Neuronal stem cell (in vitro differentiated cells): ENCODE data around the gene CHRNA3.

Experiments
- DNase-seq: peaks from one replicate; pipeline ENCODE4 v3.0.0-alpha.2; 2013; ENCODE audit warnings: low spot score
- H2AFZ ChIP-seq: one replicate; pipeline ENCODE4 v1.6.1; 2013; ENCODE audit warnings: mild to moderate bottlenecking, low read length, inconsistent platforms
- H2AK5ac ChIP-seq: 2 replicates; pipeline ENCODE4 v1.6.1; 2013; ENCODE audit warnings: low read depth, mild to moderate bottlenecking, inconsistent platforms, low read length, moderate library complexity, mixed read lengths
- H2BK120ac ChIP-seq: 2 replicates; pipeline ENCODE4 v1.6.1; 2013; ENCODE audit warnings: low read depth, mild to moderate bottlenecking, inconsistent platforms, low read length, moderate library complexity, mixed read lengths
- H2BK12ac ChIP-seq: one replicate; pipeline ENCODE4 v1.6.1; 2013; ENCODE audit warnings: low read length, inconsistent platforms
- H2BK15ac ChIP-seq: 2 replicates; pipeline ENCODE4 v1.6.1; 2013; ENCODE audit warnings: mild to moderate bottlenecking, low read length, inconsistent platforms, mixed read lengths
- H2BK5ac ChIP-seq: one replicate; pipeline ENCODE4 v1.6.1; 2013; ENCODE audit warnings: inconsistent platforms, mild to moderate bottlenecking, low read length, moderate library complexity
- H3K14ac ChIP-seq: one replicate; pipeline ENCODE4 v1.6.1; 2013; ENCODE audit warnings: low read length, inconsistent platforms
- H3K18ac ChIP-seq: 2 replicates; pipeline ENCODE4 v1.6.1; 2013; ENCODE audit warnings: low read length, inconsistent platforms
- H3K23ac ChIP-seq: 2 replicates; pipeline ENCODE4 v1.6.1; 2013; ENCODE audit warnings: low read depth, mild to moderate bottlenecking, mixed read lengths, low read length, inconsistent platforms; ENCODE audit not compliant: poor library complexity
- H3K27ac ChIP-seq: replicated peaks from 3 replicates; pipeline ENCODE4 v1.5.1; 2013; ENCODE audit warnings: low read length, inconsistent platforms
- H3K27me3 ChIP-seq, 3 experiments: 2 replicates each; pipeline ENCODE4 v1.6.1; 2013; ENCODE audit warnings: low read length in 3 of 3, mild to moderate bottlenecking in 2 of 3, inconsistent platforms in 1 of 3, low read depth in 1 of 3, mixed read lengths in 1 of 3, moderate library complexity in 1 of 3; ENCODE audit not compliant: control insufficient read depth in 3 of 3, insufficient read depth in 3 of 3
- H3K36me3 ChIP-seq, 2 donors: replicated peaks in 1 of 2; 2 replicates each; pipeline ENCODE4 v1.6.1; 2013; ENCODE audit warnings: low read length in 2 of 2; ENCODE audit not compliant: control insufficient read depth in 2 of 2, insufficient read depth in 2 of 2
- H3K4ac ChIP-seq: 2 replicates; pipeline ENCODE4 v1.6.1; 2013; ENCODE audit warnings: inconsistent platforms, mild to moderate bottlenecking, low read length, moderate library complexity
- H3K4me1 ChIP-seq, 2 donors: 1 replicate in 1 of 2; 2 replicates in 1 of 2; pipeline ENCODE4 v1.6.1; 2013; ENCODE audit warnings: low read length in 2 of 2, low read depth in 1 of 2; ENCODE audit not compliant: control insufficient read depth in 2 of 2, insufficient read depth in 1 of 2
- H3K4me2 ChIP-seq: one replicate; pipeline ENCODE4 v1.6.1; 2013; ENCODE audit warnings: mild to moderate bottlenecking, low read length, inconsistent platforms; ENCODE audit not compliant: insufficient read depth, poor library complexity, severe bottlenecking
- H3K4me3 ChIP-seq, 2 donors: 2 replicates each; pipeline ENCODE4 v1.5.1; 2013; ENCODE audit warnings: low read length in 2 of 2, mild to moderate bottlenecking in 2 of 2, inconsistent platforms in 1 of 2, moderate library complexity in 1 of 2
- H3K79me1 ChIP-seq: one replicate; pipeline ENCODE4 v1.6.1; 2013; ENCODE audit warnings: low read depth, mild to moderate bottlenecking, inconsistent platforms, low read length, moderate library complexity
- H3K9ac ChIP-seq: one replicate; pipeline ENCODE4 v1.6.1; 2013; ENCODE audit warnings: mild to moderate bottlenecking, low read depth, low read length, inconsistent platforms; ENCODE audit not compliant: poor library complexity
- H3K9me3 ChIP-seq, 2 donors: replicated peaks in 1 of 2; 2 replicates each; pipeline versions ENCODE3 to v1.6.1; 2013; ENCODE audit warnings: low read length in 2 of 2, mild to moderate bottlenecking in 2 of 2, inconsistent platforms in 1 of 2, low read depth in 1 of 2, mixed read lengths in 1 of 2, moderate library complexity in 1 of 2; ENCODE audit not compliant: control insufficient read depth in 2 of 2, insufficient read depth in 1 of 2
- H4K8ac ChIP-seq: one replicate; pipeline ENCODE4 v1.6.1; 2013; ENCODE audit warnings: low read depth, mild to moderate bottlenecking, inconsistent platforms, low read length, moderate library complexity
- H4K91ac ChIP-seq: one replicate; pipeline ENCODE4 v1.6.1; 2013; ENCODE audit warnings: low read length, low read depth, mild to moderate bottlenecking, inconsistent platforms; ENCODE audit not compliant: poor library complexity
- WGBS, 2 donors: extraction: QIAGEN DNeasy Blood & Tissue Kit; methylation state at CpG; one replicate each; pipeline ENCODE4 v1.1.7; 2013; ENCODE audit warnings: missing lambda C conversion rate in 2 of 2, mixed read lengths in 1 of 2; ENCODE audit not compliant: insufficient read length in 2 of 2, insufficient replicate concordance in 1 of 2; ENCODE audit errors: extremely low coverage in 2 of 2; 5-methylcytosine and 5-hydroxymethylcytosine counted together

Gene CHRNA3

GRCh38 chr15:78620021-78620526, 722 bp downstream of the CHRNA3 start:
- peaks cover 6 to 68% (median 35%) of the 10 kb centered on the region in 3 experiments for H3K27me3 ChIP-seq
- no peak overlapping the region for H2BK5ac ChIP-seq
- no peaks in the 10 kb centered on the region for H3K36me3 ChIP-seq
- H3K9me3 ChIP-seq: no peaks in the 10 kb centered on the region
- peak; percentile 43 for DNase-seq
- no peak overlapping the region for H2BK12ac ChIP-seq
- H3K4ac ChIP-seq: no peak overlapping the region
- H4K8ac ChIP-seq: no peak overlapping the region
- WGBS, 2 donors: no CpG with 5 or more reads among the region's 41 CpGs
- peak overlapping the region; percentile 41 to 83 for H3K4me3 ChIP-seq
- peak overlapping the region; percentile 77 for H3K18ac ChIP-seq
- H3K79me1 ChIP-seq: no peaks in the 10 kb centered on the region
- H2BK15ac ChIP-seq: no peak overlapping the region
- peak overlapping the region; percentile 97 for H2AFZ ChIP-seq
- no peak overlapping the region for H3K27ac ChIP-seq
- H2AK5ac ChIP-seq: no peak overlapping the region
- no peak overlapping the region for H4K91ac ChIP-seq
- peak overlapping the region; percentile 94 for H3K4me2 ChIP-seq
- peaks cover 2 to 5% of the 10 kb centered on the region in 2 donors for H3K4me1 ChIP-seq
- H3K14ac ChIP-seq: no peak overlapping the region
- peak overlapping the region; percentile 80 for H3K9ac ChIP-seq
- H2BK120ac ChIP-seq: no peak overlapping the region
- peak overlapping the region; percentile 69 for H3K23ac ChIP-seq

- peak; percentile 18 for DNase-seq
- whole genome bisulfite sequencing, 2 donors: no CpG with 5 or more reads among the region's 20 CpGs
- no peaks in the 10 kb centered on the region for H3K79me1 ChIP-seq
- no peaks in the 10 kb centered on the region for H3K9me3 ChIP-seq
- no peak overlapping the region for H3K27ac ChIP-seq
- H3K9ac ChIP-seq: no peak overlapping the region
- H3K4me2 ChIP-seq: no peak overlapping the region
- H3K14ac ChIP-seq: no peak overlapping the region
- no peak overlapping the region for H2BK15ac ChIP-seq
- no peak overlapping the region for H4K91ac ChIP-seq
- no peak overlapping the region for H2BK12ac ChIP-seq
- no peak overlapping the region for H2AK5ac ChIP-seq
- H4K8ac ChIP-seq: no peak overlapping the region
- H2BK5ac ChIP-seq: no peak overlapping the region
- H2BK120ac ChIP-seq: no peak overlapping the region
- H3K18ac ChIP-seq: peak overlapping the region; percentile 2
- H3K4ac ChIP-seq: no peak overlapping the region
- H3K4me3 ChIP-seq: peak overlapping the region; percentile 41 to 83
- H2AFZ ChIP-seq: peak overlapping the region; percentile 97
- no peaks in the 10 kb centered on the region for H3K36me3 ChIP-seq
- H3K27me3 ChIP-seq: peaks cover 6 to 67% (median 35%) of the 10 kb centered on the region in 3 experiments
- H3K4me1 ChIP-seq: peaks cover 2 to 5% of the 10 kb centered on the region in 2 donors
- H3K23ac ChIP-seq: no peak overlapping the region
Observed at GRCh38 chr15:78619022-78619950, 1.5 kb downstream of the CHRNA3 start.

- no peak overlapping the region for H2BK15ac ChIP-seq
- H3K4ac ChIP-seq: no peak overlapping the region
- H2AFZ ChIP-seq: no peak overlapping the region
- no peak overlapping the region for H3K4me2 ChIP-seq
- H3K4me1 ChIP-seq: peaks cover 2 to 5% of the 10 kb centered on the region in 2 donors
- peaks cover 6 to 60% (median 35%) of the 10 kb centered on the region in 3 experiments for H3K27me3 ChIP-seq
- H2BK12ac ChIP-seq: no peak overlapping the region
- no peak overlapping the region for H3K9ac ChIP-seq
- H2BK120ac ChIP-seq: no peak overlapping the region
- peak; percentile 88 for DNase-seq
- H3K4me3 ChIP-seq: no peak overlapping the region
- no peak overlapping the region for H3K14ac ChIP-seq
- H3K9me3 ChIP-seq: no peaks in the 10 kb centered on the region
- H2BK5ac ChIP-seq: no peak overlapping the region
- H3K27ac ChIP-seq: no peak overlapping the region
- H4K91ac ChIP-seq: no peak overlapping the region
- no peak overlapping the region for H2AK5ac ChIP-seq
- no CpG with 5 or more reads among the region's 8 CpGs for WGBS, 2 donors
- H3K36me3 ChIP-seq: no peaks in the 10 kb centered on the region
- H4K8ac ChIP-seq: no peak overlapping the region
- H3K23ac ChIP-seq: no peak overlapping the region
- H3K79me1 ChIP-seq: no peaks in the 10 kb centered on the region
- H3K18ac ChIP-seq: no peak overlapping the region
Observed at GRCh38 chr15:78618490-78618934, 2.3 kb downstream of the CHRNA3 start.

GRCh38 chr15:78618064-78618463, 2.7 kb downstream of the CHRNA3 start:
- WGBS, 2 donors: no CpG with 5 or more reads among the region's 8 CpGs
- Histone ChIP-seq H3K18ac (no peak overlapping the region), H3K4me3 (no peak overlapping the region), H2AK5ac (peak overlapping the region; percentile 23), H2AFZ (no peak overlapping the region), H2BK5ac (no peak overlapping the region), H2BK120ac (no peak overlapping the region), H3K36me3 (no peaks in the 10 kb centered on the region), H3K23ac (no peak overlapping the region), H3K14ac (no peak overlapping the region), H3K4me1 (peaks cover 2 to 5% of the 10 kb centered on the region in 2 donors), H3K79me1 (no peaks in the 10 kb centered on the region), H2BK12ac (no peak overlapping the region), H2BK15ac (no peak overlapping the region), H3K9me3 (no peaks in the 10 kb centered on the region), H3K27ac (no peak overlapping the region), H3K9ac (no peak overlapping the region), H3K4ac (no peak overlapping the region), H3K4me2 (no peak overlapping the region), H4K91ac (no peak overlapping the region), H3K27me3 (peaks cover 6 to 56% (median 35%) of the 10 kb centered on the region in 3 experiments), H4K8ac (no peak overlapping the region)
- DNase-seq: no peak
